HepG2 (cell line): ENCODE measurements around the gene PPP1R3F. TPM values are rescaled to one million over a fixed set of nuclear protein-coding genes. Genes with fewer than 3 reads are reported as not detected.

ENCODE experiments used
- GABPB1 ChIP-seq: IDR thresholded peaks from 2 replicates; pipeline ENCODE4 v1.6.1; 2016; ENCODE audit warnings: mild to moderate bottlenecking, missing genetic modification reagents, moderate library complexity, missing compliant biosample characterization
- POLR2G ChIP-seq: fragments of 200-400 bp; formaldehyde crosslinking; IDR thresholded peaks from 2 replicates; pipeline ENCODE4 v1.6.1; 2018; ENCODE audit warnings: mild to moderate bottlenecking, low read depth, low read length, moderate library complexity
- RARA ChIP-seq: IDR thresholded peaks from 2 replicates; pipeline ENCODE4 v1.6.1; 2016; ENCODE audit warnings: missing genetic modification reagents, missing compliant biosample characterization
- TGIF2 ChIP-seq: IDR thresholded peaks from 2 replicates; pipeline ENCODE4 v1.6.1; 2016; ENCODE audit warnings: control low read depth, missing compliant biosample characterization
- YY1 ChIP-seq: IDR thresholded peaks from 2 replicates; pipeline ENCODE4 v1.6.1; 2011; ENCODE audit warnings: low read length, low read depth, moderate library complexity, mild to moderate bottlenecking; ENCODE audit not compliant: insufficient read depth, insufficient replicate concordance
- ZFX ChIP-seq: sonication (generic); formaldehyde crosslinking; IDR thresholded peaks from 2 replicates; pipeline ENCODE4 v1.4.0; 2020; ENCODE audit warnings: mild to moderate bottlenecking, low read depth, missing genetic modification reagents, moderate library complexity
- ZFY ChIP-seq: sonication (generic); formaldehyde crosslinking; IDR thresholded peaks from 2 replicates; pipeline ENCODE4 v1.4.0; 2020; ENCODE audit warnings: missing genetic modification reagents
- ZNF556 ChIP-seq: sonication (generic); formaldehyde crosslinking; IDR thresholded peaks from 2 replicates; pipeline ENCODE4 v1.4.0; 2020; ENCODE audit warnings: mild to moderate bottlenecking, missing genetic modification reagents, borderline replicate concordance
- ZNF558 ChIP-seq: sonication (generic); formaldehyde crosslinking; IDR thresholded peaks from 2 replicates; pipeline ENCODE4 v1.9.0; 2022; ENCODE audit warnings: mild to moderate bottlenecking, missing genetic modification reagents, borderline replicate concordance
- ZNF761 ChIP-seq: sonication (generic); formaldehyde crosslinking; conservative IDR thresholded peaks from 2 replicates; pipeline ENCODE4 v1.4.0; 2020; ENCODE audit warnings: mild to moderate bottlenecking, missing genetic modification reagents
- ZNF777 ChIP-seq: sonication (generic); formaldehyde crosslinking; IDR thresholded peaks from 2 replicates; pipeline ENCODE4 v1.4.0; 2020; ENCODE audit warnings: missing genetic modification reagents
- polyA plus RNA-seq, 8 experiments: library from polyadenylated mRNA; depleted of rRNA in 3 of 8; stranded (reverse) in 7 of 8; unstranded in 1 of 8; fragments of >200 nt; fragmentation: Illumina TruSeq in 4 of 8; extraction: Trizol in 4 of 8; gene quantifications; 2 replicates each; pipeline versions ENCODE4 v1.2.1 to v1.2.3, GENCODE V29; 2011 to 2016; ENCODE audit warnings: low read depth in 4 of 8, missing spikeins in 1 of 8, mixed read lengths in 1 of 8; ENCODE audit not compliant: insufficient read depth in 1 of 8
- total RNA-seq, 5 experiments: library from RNA; depleted of rRNA; stranded (reverse); fragments of >200 nt; fragmentation: Illumina TruSeq; extraction: Trizol; gene quantifications; 2 replicates each; pipeline ENCODE4 v1.2.3, GENCODE V29; 2016; ENCODE audit warnings: low read depth in 1 of 5
- TF ChIP-seq, protein P1 (sequence below), 2 experiments: sonication (generic) in 1 of 2; formaldehyde crosslinking in 1 of 2; IDR thresholded peaks; 2 replicates each; pipeline versions ENCODE4 v1.6.1 to v1.9.0; 2014 to 2022; ENCODE audit warnings: antibody characterized with exemption in 1 of 2, borderline replicate concordance in 1 of 2, inconsistent platforms in 1 of 2, low read depth in 1 of 2, missing genetic modification reagents in 1 of 2
- TF ChIP-seq, protein P2 (sequence below): sonication (generic); formaldehyde crosslinking; IDR thresholded peaks from 2 replicates; pipeline ENCODE4 v1.8.1; 2022; ENCODE audit warnings: low read depth, mild to moderate bottlenecking, missing genetic modification reagents
- TF ChIP-seq, protein P3 (sequence below): sonication (generic); formaldehyde crosslinking; IDR thresholded peaks from 2 replicates; pipeline ENCODE4 v1.8.0; 2022; ENCODE audit warnings: low read depth, missing genetic modification reagents

PPP1R3F gene
- total and polyA plus RNA-seq, 2 of the 13 experiments (the other 11 are each of a cell fraction or from before 2014, with no cell fraction given) = 0.82 to 0.84 TPM

DNA sequence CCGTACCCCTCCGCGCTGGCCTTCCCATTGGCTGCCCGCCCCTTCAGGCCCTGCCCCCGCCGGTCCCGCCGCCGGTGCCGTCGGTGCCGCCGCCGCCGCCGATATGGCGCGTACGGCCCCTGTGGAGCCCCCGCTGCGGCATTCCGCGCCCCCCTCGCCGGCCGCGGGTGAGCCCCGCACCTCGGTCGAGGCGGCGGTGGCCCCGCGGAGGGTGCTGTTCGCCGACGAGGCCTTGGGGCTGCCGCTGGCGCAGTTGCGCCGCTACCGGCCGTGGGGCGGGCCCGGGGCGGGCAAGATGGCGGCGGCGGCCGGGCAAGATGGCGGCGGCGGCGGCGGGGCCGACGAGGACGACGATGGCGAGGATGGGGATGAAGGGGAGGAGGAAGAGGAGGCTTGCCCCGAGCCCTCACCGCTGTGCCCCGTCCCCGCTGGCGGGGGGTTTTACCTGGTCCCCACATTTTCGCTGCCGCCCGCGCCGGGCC lies at the start of gene PPP1R3F (continued):
- TF ChIP-seq, protein P1, sequence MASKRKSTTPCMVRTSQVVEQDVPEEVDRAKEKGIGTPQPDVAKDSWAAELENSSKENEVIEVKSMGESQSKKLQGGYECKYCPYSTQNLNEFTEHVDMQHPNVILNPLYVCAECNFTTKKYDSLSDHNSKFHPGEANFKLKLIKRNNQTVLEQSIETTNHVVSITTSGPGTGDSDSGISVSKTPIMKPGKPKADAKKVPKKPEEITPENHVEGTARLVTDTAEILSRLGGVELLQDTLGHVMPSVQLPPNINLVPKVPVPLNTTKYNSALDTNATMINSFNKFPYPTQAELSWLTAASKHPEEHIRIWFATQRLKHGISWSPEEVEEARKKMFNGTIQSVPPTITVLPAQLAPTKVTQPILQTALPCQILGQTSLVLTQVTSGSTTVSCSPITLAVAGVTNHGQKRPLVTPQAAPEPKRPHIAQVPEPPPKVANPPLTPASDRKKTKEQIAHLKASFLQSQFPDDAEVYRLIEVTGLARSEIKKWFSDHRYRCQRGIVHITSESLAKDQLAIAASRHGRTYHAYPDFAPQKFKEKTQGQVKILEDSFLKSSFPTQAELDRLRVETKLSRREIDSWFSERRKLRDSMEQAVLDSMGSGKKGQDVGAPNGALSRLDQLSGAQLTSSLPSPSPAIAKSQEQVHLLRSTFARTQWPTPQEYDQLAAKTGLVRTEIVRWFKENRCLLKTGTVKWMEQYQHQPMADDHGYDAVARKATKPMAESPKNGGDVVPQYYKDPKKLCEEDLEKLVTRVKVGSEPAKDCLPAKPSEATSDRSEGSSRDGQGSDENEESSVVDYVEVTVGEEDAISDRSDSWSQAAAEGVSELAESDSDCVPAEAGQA (IDR thresholded peaks at IDR 0.05; ENCODE audit: low read depth) = peak; percentile 77; the same call in 1 of the 2 replicates
- TF ChIP-seq, protein P1 (CRISPR knock-in tag; IDR thresholded peaks at IDR 0.05; ENCODE audit: borderline replicate concordance) = no peak
- TF ChIP-seq POLR2G = peak; percentile 54
- peak; percentile 30; the same call in 1 of the 2 replicates for TF ChIP-seq ZNF558
- TF ChIP-seq, protein P2, sequence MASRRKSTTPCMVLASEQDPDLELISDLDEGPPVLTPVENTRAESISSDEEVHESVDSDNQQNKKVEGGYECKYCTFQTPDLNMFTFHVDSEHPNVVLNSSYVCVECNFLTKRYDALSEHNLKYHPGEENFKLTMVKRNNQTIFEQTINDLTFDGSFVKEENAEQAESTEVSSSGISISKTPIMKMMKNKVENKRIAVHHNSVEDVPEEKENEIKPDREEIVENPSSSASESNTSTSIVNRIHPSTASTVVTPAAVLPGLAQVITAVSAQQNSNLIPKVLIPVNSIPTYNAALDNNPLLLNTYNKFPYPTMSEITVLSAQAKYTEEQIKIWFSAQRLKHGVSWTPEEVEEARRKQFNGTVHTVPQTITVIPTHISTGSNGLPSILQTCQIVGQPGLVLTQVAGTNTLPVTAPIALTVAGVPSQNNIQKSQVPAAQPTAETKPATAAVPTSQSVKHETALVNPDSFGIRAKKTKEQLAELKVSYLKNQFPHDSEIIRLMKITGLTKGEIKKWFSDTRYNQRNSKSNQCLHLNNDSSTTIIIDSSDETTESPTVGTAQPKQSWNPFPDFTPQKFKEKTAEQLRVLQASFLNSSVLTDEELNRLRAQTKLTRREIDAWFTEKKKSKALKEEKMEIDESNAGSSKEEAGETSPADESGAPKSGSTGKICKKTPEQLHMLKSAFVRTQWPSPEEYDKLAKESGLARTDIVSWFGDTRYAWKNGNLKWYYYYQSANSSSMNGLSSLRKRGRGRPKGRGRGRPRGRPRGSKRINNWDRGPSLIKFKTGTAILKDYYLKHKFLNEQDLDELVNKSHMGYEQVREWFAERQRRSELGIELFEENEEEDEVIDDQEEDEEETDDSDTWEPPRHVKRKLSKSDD (CRISPR knock-in tag) = peak; percentile 35; the same call in 1 of the 2 replicates
- TF ChIP-seq TGIF2 (CRISPR knock-in tag) = no peak
- TF ChIP-seq, protein P3, sequence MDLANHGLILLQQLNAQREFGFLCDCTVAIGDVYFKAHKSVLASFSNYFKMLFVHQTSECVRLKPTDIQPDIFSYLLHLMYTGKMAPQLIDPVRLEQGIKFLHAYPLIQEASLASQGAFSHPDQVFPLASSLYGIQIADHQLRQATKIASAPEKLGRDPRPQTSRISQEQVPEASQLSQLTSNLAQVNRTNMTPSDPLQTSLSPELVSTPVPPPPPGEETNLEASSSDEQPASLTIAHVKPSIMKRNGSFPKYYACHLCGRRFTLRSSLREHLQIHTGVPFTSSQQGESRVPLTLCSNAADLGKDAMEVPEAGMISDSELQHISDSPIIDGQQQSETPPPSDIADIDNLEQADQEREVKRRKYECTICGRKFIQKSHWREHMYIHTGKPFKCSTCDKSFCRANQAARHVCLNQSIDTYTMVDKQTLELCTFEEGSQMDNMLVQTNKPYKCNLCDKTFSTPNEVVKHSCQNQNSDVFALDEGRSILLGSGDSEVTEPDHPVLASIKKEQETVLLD (CRISPR knock-in tag) = peak; percentile 98
- no peak for TF ChIP-seq ZNF761 (CRISPR knock-in tag)
- TF ChIP-seq GABPB1 (CRISPR knock-in tag) = no peak
- TF ChIP-seq ZNF556 = no peak
- TF ChIP-seq YY1 = peak; percentile 97
- TF ChIP-seq ZFY = peak; percentile 63
- peak; percentile 83 for TF ChIP-seq ZNF777 (CRISPR knock-in tag)
- 0 out of 2 replicates have a peak, but pooled peaks have one; percentile 0 for TF ChIP-seq RARA (CRISPR knock-in tag)
- TF ChIP-seq ZFX (CRISPR knock-in tag) = peak; percentile 11; the same call in 1 of the 2 replicates
